KG1 (cell line): ENCODE measurements around the gene APP.
"Not testable (repeated sequence)": the region's sequence is repeated elsewhere in the genome, so short reads cannot be mapped to it uniquely, and the experiment has no call there.

ENCODE experiments used
- DNase-seq: peaks from one replicate; lab custom pipeline; 2025; lab: John Stamatoyannopoulos, UW

Gene APP

DNA sequence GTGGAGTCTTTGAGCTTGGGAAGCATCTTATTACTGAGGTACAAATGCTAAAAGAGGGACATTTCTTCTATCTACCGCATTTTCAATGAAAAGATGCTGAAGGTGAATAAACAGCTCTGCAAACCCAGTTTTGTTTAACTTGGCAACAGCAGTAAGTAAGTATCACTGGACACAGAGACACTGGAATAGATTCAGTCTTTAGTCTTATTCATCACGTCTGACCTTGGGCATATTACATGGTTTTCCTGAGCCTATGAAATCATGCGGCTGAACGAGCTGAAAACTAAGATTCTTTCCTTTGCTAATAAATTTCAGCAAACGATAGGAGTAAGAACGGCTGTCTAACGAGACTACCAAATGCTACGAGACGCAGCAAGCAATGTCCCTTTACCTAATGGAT is 228.4 kb downstream of the APP start:
- DNase-seq: no peak

DNA sequence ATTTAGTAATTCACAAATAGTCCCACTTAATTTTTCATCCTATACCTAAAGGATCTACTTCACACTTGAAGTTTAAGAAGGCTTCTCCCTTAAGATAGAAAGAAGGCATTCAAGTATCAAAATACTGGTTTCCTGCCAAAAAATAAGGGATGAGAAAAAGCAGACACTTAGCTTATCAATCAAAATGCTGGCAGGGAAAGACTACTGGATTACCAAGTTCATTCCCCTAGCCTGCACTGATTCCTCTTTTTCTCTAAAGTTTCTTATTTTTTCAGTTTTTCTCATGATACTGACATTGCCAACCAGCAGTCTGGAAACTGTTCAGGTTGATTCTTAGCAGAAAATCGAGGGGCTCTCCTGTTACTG is 231.2 kb downstream of the APP start:
- no peak for DNase-seq

DNA sequence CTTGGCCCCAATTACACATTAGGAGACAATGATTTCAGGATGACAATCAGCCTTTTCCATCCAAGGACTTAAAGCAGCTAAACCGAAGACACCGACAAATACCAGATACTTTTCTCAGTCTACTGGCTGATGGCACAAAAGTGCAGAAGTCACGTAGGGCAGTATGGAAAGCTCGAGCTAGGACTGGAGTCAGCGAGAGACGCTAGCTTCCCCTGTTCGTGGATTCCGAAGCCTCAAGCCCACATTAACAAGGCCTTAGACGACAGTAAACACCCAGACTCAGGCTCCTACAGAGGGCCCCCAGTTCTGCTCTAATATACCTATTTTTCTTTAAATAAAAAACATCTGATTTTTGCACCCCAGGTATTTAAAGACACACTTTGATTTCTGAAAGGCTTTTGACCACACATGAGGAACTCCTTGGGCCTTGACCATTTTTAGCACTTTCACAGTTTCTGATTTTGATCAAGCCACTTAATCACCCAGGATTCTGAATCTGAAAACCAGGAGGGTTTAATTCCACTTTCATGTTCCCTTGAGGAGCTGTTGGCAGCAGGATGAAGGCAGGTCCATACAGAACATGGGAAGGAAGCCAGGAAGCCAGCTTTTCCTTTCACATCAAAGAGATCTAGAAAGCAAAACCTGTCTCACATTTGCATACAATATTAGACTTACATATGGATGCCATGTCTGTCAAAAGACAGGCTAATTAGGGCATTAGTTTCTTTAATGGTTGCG is 231.7 kb downstream of the APP start:
- no peak for DNase-seq

DNA sequence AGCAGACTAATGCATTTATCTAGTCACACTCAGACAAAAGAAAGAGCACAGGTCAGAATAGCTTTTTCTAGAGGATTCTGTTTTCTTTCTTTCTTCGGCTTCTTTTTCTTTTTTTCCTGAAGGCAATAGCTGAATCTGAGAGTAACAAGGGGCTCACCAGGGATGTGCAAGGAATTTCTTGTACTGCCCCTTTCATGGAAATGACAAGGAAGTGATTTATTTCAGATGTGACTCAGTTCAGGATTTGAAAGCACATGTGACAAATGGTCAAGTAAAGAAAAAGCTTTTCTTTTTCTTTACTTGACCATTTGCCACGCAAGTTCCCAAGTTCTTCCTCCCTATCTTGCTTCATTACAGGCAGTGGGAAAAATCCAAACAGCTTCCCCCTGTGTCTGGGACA is 233.8 kb downstream of the APP start:
- no peak for DNase-seq

DNA sequence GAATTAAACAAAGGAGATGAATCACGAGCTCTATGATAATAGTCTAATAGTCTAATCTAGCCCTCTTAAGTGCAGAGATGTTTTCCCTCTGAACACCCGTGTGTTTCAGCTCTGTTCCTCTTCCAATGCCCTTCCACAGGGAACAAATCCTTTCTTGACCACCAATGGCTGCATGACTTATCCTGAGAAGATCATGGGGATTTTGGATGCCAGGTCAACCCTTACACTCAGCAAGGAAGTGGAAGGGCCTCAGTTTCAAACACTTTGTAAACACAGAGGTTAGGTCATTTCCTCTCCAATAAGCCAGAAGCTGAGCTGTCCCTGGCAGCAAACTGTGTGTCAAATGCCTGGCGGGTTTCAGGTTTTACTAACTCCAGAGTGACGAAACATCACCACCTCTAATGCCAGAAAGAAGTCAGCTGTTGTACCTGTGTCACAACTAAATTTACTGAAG is 235.8 kb downstream of the APP start:
- DNase-seq: no peak

DNA sequence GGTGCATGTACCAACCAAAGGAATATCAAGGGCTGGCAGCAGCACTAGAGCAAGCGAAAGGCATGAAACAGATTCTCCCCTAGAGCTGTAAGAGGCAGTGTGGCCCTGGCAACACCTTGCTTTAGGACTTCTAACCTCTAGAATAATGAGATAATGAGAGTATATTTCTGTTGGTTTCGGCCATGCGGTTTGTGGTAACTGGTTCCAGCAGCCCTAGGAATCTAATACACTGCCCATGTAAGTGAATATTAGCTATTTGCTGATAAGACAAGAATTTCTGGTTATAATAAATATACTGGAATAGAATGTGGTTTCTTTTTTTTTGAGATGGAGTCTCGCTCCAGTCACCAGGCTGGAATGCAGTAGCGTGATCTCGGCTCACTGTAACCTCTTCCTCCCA is 236.4 kb downstream of the APP start:
- DNase-seq: no peak

DNA sequence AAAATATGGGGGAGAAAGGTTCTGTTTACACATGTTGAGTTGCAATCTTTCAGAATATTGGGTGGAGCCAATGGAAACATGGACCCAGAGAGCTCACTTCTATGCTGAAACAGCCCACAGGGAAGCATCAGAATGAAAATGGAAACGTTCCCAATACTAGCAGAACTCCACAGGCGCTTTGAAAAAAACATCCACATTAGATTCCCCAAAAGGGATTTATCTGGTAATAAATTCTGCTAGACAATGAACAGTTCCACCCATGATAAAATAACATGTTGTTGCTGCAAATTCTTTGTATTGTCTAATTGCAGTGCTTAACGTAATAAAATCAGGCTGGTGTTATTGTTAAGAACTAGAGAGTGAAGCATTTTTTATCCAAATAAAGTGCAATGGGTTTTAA is 238.8 kb downstream of the APP start:
- no peak for DNase-seq

DNA sequence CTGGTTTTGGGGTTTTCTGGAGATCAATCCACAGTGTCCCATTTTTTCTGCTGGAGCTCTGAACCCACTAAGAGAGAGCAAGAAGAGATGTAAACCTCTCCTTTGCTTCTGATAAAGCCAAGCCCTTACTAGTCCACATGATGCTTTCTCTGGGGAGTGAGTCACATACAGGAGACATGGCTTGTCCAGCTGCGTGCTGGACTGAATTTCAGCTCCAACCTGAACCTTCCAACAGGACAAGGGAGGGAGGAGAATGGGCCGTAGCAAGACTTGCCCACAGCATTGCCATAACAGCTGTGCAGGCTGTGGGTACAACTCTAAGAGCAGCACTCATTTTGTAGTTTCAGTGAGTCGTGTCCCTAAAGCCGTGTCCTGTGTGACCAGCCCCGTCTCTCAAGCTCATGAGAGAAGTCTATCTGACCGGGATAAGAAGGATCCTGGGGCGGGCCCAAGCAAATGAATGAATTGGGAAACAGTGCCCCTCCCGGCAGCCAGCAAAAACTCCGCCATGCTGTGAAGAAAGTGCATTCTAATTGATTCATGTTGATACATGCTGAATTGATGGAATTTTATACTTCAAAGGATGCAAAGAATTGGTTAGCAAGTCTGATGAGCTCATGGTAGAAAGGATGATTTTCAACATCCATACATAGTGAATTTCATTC is 240.6 kb downstream of the APP start:
- DNase-seq: no peak

DNA sequence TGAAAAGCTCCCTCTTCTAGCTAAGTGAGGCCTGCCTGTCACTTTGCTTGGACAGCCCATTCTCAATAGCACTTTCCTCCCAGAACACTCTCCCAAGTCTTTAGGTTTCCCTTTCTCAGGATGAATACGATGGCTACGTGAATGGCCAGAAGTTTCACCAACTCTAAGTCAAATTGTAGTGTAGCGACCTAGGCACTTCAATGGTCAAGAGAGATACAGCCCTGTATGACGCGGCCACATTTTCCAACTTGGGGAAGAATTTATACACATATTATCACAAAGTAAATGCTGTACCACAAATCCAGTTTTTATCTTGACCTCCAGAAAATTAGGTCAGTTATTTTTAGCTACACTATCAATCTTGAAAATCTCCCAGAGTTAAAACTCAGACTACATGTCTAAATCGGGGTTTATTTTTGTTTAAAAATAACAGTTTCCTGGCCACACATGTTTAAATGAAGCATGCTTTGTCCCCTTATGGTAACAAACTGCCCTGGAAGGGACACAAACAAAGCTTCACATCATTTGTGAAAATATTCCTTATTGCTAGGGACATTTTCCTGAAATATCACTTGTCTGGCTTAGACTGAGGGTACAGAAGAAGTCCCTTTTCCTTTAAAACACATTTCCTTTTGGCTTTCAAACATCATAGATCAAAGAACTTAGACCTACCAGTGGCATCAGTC is 243.2 kb downstream of the APP start:
- DNase-seq: no peak

DNA sequence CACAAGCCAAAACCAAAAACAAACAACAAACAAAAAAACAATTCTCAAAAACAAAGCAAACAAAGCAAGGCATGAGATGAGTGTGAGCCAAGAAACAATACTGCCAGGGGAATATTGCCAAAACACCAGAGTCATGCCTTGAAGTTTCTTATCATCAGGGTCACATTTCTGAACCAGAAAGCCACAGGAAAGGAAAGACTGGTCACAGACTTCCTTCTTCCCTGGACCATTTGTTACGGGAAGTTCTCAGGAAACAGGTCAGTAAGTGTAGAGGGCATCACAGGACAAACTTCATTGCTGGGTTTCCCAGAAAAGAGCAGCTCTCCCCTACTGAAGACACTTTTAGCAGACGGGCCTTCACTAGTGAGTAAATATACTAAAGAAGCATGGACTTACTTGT is 244.6 kb downstream of the APP start:
- no peak for DNase-seq

DNA sequence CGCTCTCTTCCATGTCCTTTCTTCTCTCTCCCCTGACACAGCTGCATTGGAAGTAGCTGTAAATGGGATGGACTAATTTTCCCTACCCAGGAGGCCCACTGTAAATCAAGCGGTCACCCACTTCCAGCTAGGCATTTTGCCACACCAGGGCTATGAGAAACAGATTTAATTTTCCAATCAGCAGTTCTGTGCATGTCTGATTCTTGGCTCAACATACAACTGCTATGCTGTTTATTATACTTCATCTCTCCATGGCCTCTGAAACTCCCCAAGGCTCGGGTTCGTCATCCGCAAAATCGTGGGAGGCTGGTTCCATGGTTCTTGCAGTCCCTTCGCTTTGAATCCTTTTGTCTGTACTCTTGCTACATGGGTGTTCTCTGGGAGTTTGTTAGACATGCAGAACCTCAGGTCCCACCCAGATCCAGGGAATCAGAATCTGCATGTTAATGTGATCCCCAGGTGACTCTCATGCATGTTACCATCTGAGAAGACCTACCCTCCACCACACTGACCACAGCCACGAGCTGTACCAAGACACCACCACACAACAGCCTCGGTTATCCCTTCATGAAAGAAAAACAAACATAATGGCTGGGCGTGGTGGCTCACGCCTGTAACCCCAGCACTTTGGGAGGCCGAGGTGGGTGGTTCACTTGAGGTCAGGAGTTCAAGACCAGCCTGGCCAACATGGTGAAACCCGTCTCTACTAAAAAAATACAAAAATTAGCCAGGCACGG is 245.3 kb downstream of the APP start:
- no peak for DNase-seq

DNA sequence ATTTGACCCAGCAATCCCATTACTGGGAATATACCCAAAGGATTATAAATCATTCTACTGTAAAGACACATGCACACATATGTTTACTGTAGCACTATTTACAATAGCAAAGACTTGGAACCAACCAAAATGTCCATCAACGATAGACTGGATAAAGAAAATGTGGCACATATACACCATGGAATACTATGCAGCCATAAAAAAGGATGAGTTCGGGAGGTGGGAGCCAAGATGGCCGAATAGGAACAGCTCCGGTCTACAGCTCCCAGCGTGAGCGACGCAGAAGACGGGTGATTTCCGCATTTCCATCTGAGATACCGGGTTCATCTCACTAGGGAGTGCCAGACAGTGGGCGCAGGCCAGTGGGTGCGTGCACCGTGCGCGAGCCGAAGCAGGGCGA is 252.4 kb downstream of the APP start:
- not testable (repeated sequence) for DNase-seq

DNA sequence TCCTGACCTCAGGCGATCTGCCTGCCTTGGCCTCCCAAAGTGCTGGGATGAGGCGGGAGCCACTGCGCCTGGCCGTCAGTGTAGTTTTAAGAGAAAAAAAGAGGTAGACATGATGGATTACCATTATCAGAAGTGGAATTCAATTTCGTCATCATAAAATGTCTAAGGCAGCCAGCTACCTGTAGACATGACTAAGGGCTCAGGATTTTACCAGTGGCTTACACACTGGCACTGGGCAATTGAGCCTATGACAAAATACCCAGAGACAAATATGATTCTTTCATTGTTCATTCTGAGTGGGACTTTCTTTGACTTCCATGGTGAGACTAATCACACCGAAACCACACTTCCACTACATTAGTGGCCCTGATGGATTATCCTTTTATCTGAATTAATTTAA is 254.3 kb downstream of the APP start:
- DNase-seq: no peak

DNA sequence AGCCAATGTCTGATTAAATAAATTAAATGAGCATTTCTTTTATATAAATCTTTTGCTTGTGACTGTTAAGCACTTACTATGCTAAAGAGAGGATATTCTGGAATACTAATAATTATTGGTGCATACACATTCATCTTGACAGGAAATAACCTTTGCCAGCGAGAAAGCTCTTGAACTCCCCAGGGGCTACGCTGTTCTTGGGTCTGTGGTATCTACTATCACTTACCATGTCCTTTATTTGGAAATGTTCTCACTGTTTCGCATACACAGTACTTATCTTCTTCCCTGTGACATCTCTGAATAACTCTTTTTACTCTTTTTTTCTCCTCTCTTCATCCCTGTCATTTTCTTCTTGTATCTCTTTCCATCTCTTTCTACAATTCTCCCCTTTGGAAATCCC is 257.1 kb downstream of the APP start:
- no peak for DNase-seq

DNA sequence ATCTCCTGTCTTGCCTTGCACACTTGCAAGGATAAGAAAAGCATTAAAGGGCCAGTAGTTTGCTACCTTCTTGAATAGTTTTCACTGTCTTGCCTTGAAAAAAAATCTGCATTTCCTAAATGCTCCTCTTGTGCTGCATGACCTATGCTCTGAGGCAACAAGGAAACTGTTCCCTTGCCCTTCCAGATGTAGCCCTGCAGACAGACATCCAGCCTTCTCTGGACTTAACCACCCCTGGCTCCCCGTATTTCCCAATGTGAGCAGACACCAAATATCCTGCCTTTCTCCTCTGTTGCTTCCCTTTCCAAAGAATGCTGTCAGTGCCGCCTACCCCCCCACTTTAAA is 258.2 kb downstream of the APP start:
- no peak for DNase-seq

DNA sequence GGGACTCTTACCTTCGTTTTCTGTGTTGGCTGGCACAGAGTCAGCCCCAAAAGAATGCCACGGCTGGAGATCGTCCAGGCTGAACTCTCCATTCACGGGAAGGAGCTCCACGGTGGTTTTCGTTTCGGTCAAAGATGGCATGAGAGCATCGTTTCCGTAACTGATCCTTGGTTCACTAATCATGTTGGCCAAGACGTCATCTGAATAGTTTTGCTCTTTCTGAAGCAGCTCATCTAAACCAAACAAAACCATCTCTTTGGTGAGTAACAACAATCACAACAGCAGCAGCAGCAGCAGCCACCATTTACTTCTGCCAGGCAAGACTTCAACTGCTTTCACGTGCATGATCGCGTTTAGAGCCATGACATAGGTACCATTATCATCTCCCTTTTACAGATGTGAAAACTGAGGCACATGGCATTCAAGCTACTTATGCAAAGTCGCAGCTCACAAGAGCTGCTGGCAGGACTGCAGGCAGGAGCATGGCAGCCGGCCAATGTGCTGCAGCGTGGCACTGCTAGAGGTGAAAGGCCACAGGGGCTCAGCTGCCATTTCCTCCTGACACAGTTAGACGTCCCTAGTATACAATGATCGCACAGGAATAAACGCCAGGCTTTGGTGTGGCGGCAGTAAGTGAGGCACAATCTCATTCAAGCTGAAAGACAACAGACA is 258.7 kb downstream of the APP start:
- no peak for DNase-seq

DNA sequence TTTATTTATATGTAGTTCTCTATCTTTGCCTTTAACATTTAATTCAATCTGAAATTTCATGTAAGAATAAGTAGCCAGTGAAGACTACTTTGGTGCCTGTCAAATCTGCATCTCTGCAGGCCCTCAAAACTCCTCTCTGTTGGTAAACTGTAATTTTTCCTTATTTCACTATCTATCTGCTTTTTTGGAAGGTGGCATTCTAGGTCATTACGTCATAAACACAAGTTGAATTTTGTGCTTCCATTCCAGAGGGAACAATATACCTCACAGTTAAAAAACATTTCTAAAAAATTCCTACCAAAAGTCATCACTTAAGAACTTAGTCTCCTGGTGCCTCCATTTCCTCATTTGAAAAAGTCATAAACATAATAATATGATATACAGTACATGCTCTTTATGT is 259.8 kb downstream of the APP start:
- no peak for DNase-seq

DNA sequence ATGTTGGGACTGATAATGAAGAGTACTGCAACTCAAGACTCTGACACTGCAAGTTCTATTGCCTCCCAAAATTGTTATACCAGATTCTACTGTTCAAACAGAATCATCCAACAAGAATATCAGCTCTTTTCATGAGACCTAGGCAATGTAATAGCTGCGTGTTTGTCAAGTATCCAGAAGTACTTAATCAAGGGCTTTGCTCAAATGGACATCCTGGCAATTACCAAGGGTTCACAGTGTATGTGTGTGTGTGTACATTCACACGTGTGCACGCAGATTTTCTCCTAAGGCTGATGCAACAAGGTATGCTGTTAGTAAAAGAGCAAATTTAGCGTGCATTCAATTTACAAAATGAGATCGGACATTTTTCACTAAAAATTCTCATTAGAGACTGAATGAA is 261.2 kb downstream of the APP start:
- DNase-seq: no peak

DNA sequence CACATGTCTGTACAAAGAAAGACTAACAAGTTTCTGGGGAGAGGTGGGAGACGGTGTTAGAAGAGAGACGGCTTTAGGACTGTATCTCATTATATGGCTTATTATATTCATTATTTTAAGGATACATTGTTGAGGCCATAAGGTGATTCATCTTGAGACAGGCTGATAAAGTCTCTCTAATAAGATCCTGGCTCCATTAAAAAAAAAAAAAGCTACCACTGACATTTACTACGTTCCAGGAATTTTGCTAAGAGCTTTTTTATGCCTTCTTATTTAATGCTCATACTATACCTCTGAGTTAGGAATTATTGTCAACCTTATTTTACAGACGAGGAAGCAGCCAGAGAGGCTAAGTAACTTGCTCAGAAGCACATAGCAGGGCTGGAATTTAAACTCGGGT is 262.1 kb downstream of the APP start:
- DNase-seq: no peak

DNA sequence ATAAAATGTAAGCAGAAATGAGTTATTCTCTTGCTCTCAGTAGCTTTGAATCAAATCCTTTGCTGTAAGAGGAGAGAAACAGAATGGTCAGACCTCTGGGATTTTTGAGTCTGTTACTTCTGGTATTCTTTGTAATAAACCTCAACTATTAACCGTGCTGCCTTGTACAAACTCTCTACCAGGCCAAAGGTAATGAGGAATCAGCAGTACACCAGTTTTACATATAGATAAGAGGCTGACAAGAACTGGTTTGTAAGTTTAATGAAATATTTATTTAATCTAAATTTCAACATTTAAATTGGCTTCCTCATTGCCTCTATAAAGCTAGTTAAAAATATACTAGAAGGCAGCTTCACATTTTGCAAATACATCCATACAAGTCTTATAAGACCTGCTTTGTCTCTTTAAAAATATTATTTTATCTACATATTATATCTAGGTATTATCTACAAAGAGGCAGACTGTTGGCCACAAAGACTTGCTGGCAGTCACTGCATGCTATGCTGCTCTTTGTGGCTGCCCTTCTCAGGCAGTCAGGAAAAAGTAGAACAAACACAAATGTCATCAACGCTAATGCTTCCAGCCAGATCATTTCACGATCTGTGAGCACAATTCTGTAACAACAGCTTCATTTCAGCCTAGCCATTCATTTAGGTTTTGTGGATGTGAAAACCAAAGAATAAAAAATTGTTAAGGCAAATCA is 262.8 kb downstream of the APP start:
- no peak for DNase-seq

DNA sequence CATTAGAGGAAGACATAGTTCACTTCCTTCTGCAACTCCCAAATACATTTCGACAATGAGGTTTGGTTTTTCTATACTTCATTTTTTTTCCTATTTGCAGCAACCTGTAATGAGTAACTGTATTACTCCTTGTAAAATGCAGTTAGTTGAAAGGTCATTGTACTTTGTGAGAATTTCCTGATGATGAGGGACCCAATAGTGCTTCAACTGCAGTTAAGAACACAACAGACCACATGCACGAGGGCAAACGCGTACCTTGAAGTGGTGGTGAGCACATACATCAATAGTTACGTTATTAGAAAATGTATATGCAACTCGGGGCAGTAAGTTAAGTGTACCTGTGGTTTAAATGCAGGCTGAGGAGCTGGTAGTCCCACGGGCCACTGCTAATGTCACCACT is 264.0 kb downstream of the APP start:
- no peak for DNase-seq

DNA sequence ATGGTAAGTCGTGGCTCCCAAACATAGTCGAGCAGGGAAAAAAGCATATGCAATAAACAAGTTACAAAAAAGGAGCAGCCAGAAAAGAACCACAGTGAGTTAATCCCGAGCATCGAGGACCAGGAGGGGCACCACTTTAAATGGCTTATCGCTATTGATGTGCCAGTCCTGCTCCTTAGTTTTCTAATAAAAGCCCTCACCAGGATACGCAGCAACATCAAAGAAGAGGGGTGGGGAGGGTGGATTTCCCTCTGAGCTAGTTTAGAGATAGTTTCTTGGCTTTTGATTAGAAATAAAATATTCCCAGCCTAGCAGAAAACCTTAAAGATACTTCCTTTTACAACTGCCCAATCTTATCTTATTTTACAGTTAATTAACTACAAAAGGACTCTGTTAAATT is 265.4 kb downstream of the APP start:
- no peak for DNase-seq
